HS-27A (cell line): ENCODE results near the gene BBX.
"Not testable (repeated sequence)": the region's sequence is repeated elsewhere in the genome, so short reads cannot be mapped to it uniquely, and the experiment has no call there.

Experiments used
- DNase-seq: peaks from one replicate; pipeline ENCODE4 v3.0.0-alpha.2; 2012; ENCODE audit warnings: low read depth, missing footprints

Gene BBX

DNA sequence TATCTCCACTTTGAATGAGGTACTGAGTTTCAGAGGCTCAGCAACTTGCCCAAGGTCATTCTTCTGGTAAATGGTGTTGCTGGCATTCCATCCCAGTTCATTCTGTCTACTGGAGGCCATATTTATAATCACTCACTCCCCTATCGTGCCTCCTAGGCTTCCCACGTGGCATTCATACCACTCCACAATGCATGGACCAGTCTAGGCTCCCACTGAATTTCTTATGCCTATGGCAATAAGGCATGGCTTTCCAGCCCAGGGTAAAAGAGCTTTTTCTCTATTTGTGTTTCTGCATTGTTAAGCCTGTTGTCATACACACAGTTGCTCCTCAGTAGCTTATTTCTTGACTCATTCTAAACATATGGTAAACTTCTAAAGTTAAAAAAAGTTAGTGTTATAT, 19.9 kb downstream of the BBX start:
- DNase-seq: no peak

DNA sequence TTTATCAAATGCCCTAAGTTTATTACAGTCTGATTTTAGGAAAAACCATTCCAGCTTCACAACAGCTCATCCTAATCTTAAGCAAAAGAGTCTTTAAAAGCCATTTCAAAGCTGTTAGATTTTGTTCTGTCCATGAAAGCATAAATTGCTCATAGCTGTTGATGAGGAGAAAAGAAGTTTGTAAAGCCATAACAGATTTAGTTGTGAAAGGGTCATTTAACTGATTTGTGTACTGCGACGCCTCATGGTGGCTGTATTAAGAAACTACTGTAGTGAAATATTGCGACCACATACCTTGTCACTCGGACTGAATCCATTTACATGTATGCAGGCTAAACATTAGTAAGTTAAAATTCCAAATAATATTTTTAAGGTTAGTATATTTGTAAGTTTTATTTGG, 20.9 kb downstream of the BBX start:
- DNase-seq: no peak

DNA sequence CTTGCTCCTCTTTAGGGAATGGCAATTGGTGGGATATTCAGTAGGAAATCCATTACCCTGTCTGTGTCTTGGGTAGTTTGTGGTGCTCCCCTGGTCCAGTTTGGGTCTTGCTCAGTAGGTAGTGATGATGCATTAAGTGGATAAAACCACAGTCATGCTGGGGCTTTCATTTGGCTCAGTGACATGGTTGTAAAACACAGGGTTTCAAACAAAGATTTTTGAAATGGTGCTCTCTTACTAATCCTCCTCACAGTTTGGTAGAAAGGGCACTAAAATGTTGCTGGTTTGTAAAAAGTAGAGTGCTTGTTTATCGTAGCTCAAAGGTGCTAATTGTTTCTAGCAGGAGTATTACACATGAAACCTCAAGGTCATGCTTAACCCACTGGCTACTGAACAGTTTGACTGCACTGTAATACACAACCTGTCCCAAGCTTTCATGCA, 22.9 kb downstream of the BBX start:
- no peak for DNase-seq

GRCh38 chr3:107548601-107549000, 25.8 kb downstream of the BBX start:
- no peak for DNase-seq

GRCh38 chr3:107555359-107555758, 32.6 kb downstream of the BBX start:
- DNase-seq: no peak

GRCh38 chr3:107557743-107558142, 35.0 kb downstream of the BBX start:
- DNase-seq: no peak

DNA sequence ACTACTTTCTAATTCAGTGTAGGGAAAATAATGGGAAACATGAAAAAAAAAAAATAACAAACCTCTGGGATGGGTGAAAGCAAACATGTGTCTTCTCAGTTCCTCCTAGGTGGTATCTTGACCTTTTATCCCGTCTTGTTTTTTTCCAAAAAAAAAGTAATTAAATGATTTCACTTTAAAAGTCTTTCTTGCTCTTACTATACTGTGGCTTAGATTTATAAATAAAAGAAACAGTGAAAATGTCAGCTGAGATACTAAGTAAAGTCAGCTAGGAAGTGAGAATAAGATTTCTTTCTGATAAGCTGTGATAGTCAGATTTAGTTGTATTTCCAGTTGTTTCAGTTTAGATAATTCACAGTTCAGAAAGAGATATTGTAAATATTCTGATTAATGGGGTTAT, 37.4 kb downstream of the BBX start:
- no peak for DNase-seq

DNA sequence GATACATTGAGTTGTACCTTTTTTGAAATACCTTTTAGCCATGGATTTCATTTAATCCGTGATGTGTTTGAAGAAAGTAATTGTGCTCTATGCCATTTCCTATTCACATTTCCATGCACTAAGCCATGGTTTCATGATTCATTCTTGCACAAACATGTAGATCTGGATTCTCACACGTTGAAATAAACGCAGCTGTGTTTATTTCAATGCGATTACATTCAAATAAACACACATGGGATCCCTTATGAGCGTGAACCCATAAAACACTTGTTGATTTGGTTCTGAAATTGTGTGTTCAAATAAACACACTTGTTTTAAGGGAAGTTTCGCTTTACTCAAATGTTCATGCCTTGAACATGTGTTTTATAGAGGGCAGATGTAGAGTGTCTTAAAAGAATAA, 39.2 kb downstream of the BBX start:
- DNase-seq: no peak

DNA sequence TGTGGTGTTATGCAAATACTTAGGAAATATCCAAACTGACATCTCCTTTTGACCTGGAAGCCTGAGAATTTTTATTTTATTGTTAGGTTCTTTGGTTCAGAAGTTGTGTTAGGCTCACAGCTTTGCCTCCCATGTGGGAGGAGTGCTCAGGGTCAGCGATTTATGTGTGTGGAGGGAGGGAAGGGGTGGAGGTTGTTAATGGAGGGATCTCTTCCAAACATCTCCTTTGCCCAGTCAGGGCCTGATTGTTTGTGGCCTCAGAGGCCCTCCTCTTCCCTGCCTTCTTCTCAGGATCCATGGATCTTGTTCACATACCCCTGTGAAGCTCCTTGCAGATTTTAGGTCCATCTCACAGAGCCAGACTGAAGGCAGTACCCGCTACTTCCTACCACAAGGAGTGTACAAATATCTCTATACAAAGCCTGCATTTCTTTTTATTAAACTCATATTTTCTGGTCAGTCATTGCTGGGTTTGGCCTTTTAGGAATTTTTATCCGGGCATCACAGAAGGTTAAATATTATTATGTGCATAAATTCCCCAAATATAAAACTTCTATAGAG, 40.3 kb downstream of the BBX start:
- DNase-seq: no peak

DNA sequence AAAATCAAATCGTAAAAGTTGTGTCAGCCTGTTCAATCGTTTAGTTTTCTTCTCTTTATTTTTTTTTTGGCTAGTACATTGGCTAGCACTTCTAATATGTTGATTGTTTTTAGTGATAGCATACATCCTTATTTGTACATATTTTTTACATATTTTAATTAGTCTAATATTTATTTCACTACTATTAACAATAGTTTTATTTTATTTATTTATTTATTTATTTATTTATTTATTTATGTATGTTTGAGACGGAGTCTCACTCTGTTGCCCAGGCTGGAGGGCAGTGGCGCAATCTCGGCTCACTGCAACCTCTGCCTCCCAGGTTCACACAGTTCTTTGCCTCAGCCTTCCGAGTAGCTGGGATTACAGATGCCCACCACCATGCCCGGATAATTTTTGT, 42.5 kb downstream of the BBX start:
- not testable (repeated sequence) for DNase-seq

GRCh38 chr3:107571089-107571488, 48.3 kb downstream of the BBX start:
- not testable (repeated sequence) for DNase-seq

- not testable (repeated sequence) for DNase-seq
These were observed 48.7 kb downstream of the BBX start for GRCh38 chr3:107571492-107571891.

GRCh38 chr3:107574650-107575049, 51.9 kb downstream of the BBX start:
- peak; percentile 20 for DNase-seq

GRCh38 chr3:107578091-107578490, 55.3 kb downstream of the BBX start:
- DNase-seq: no peak

- no peak for DNase-seq
These were observed 55.8 kb downstream of the BBX start for GRCh38 chr3:107578523-107578922.

DNA sequence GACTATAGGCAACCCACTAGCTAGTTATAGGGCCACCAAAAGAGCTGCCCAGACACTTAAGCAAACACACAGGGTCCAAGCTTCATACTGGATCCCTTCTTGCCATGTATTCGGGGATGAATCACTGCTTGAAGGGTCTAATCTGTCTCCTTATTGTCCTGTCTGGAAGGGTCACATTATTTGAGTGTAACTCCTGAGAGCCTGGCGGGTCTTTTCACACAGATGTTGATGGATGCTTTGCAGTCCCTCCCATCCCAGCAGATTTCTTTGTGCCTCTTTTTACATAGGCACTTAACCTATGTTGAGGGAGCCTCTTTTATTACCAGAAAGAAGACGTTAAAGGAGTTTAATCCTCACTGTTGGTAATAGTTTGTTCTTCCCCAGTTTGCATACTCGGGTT, 56.6 kb downstream of the BBX start:
- DNase-seq: no peak

DNA sequence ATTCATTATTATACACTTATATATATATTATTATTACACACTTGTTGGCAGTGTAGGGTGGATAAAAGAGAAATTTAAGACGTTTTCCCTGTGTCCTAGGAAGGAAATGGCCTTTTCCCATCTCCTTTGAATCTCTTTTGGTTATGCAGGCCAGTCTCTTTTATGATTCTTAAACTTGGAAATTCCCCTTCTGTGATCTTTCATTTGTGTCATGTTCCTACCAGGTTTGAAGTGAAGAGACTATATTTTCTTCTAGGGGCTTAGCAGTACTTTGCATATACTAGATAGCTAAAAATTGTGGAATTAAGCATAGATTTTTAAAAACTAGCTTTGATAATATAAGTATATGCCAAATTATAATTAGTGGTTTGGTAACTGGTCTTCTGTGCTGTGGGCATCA, 58.5 kb downstream of the BBX start:
- no peak for DNase-seq

GRCh38 chr3:107588217-107588616, 65.5 kb downstream of the BBX start:
- DNase-seq: no peak

DNA sequence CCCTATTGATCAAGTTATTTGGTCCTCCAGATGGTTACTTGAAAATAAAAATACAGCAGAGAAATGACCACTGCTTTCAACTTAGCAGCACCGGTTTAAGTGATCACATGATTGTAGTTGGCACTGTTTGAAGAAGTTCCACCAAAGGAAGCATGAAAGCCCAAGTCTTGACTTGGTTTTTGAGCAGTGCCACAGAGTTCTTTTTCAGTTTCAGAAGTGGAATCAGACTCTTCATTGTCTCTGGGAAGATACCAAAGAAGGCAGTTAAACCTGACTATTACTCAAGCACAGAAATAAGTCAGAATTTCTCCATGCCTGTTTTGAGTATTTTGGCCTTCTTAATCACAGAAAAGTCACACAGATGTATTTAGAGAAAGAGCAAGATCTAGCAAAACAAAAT, 66.7 kb downstream of the BBX start:
- DNase-seq: no peak

GRCh38 chr3:107590786-107591185, 68.0 kb downstream of the BBX start:
- no peak for DNase-seq

- no peak for DNase-seq
These were observed 69.3 kb downstream of the BBX start for GRCh38 chr3:107592073-107592472.

DNA sequence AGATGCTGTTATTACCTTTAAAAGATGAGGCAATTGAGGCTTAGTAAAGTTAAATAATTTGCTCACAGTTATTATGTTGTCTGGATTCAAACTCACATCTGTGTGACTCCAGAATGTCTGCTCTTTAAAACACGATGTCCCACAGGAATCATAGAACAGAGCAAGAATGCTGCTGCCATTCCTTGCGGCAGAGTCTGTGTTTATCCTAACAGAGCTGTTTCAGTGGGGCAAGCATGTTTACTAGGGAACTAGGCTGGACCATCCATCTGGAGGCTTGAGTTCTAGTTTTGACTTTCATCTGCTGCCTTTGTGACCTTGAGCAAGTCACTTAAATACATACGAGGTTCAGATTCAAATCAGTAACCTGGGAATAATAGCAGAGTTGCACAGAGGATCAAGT, 72.1 kb downstream of the BBX start:
- DNase-seq: no peak

- no peak for DNase-seq
These were observed 73.9 kb downstream of the BBX start for GRCh38 chr3:107596639-107597038.

GRCh38 chr3:107598926-107599771, 76.4 kb downstream of the BBX start:
- DNase-seq: no peak
